Mammary epithelial cell (primary cell): ENCODE results near the gene LIPT1.

Source experiments
- CTCF ChIP-seq, 2 donors: IDR thresholded peaks in 1 of 2; conservative IDR thresholded peaks in 1 of 2; 2 replicates each; pipeline ENCODE4 v1.5.1; 2011 to 2012; ENCODE audit warnings: inconsistent platforms in 2 of 2, low read length in 2 of 2, mild to moderate bottlenecking in 2 of 2, control low read depth in 1 of 2, low read depth in 1 of 2; ENCODE audit not compliant: insufficient read depth in 1 of 2; ENCODE audit errors: extremely low read depth in 1 of 2
- EZH2 ChIP-seq: IDR thresholded peaks from 2 replicates; pipeline ENCODE4 v1.6.1; 2012; ENCODE audit warnings: low read length, inconsistent platforms, borderline replicate concordance

- no peak for TF ChIP-seq CTCF (conservative IDR thresholded peaks at IDR 0.05 in 1 of 2, IDR thresholded peaks at IDR 0.05 in 1 of 2; ENCODE audit: extremely low read depth in 1 of 2, insufficient read depth in 1 of 2, low read depth in 1 of 2, low read length in 2 of 2)
- TF ChIP-seq EZH2: no peak
Observed at GRCh38 chr2:99111945-99112344, 42.8 kb upstream of the LIPT1 start.
